GM12878 (cell line): ENCODE data around the gene PARVA. TPM values are rescaled to one million over a fixed set of nuclear protein-coding genes. Genes with fewer than 3 reads are reported as not detected.

Source experiments
- ATAC-seq: fragments of 200-7000 bp; cut with Tn5 transposase; 3 replicates; pipeline ENCODE4 v1.9.1; 2020; ENCODE audit warnings: mild to moderate bottlenecking, moderate library complexity
- BruUV-seq: library from RNA; stranded (reverse); fragments of 400-500 nt; replicated peaks from 2 replicates; lab custom pipeline; 2021; lab: Mats Ljungman, UMichigan
- CTCF ChIA-PET: fragments of 300-600 bp; sonication (Branson Sonifier 250); formaldehyde crosslinking; extraction: SDS; loops from one replicate; lab custom pipeline; 2021; ENCODE audit warnings: inconsistent platforms; lab: Yijun Ruan, JAX
- POLR2A ChIA-PET: fragments of 350-600 bp; formaldehyde crosslinking; extraction: SDS; loops from one replicate; lab custom pipeline; 2021; ENCODE audit warnings: inconsistent platforms; lab: Charles Lee
- RAD21 ChIA-PET: fragments of 300-600 bp; sonication (Branson Sonifier 250); formaldehyde crosslinking; loops from one replicate; lab custom pipeline; 2023; ENCODE audit warnings: antibody characterized with exemption; ENCODE audit not compliant: unreplicated experiment; lab: Charles Lee
- SMC1A ChIA-PET: fragments of 300-600 bp; sonication (Branson Sonifier 250); formaldehyde crosslinking; loops from one replicate; lab custom pipeline; 2023; ENCODE audit not compliant: unreplicated experiment, uncharacterized antibody; lab: Charles Lee
- DNase-seq: peaks from one replicate; pipeline ENCODE4 v3.0.0-alpha.2; 2011; ENCODE audit warnings: low read depth, low spot score
- FAIRE-seq: peaks from 3 replicates; lab custom pipeline; 2011; peaks lifted over from hg19 to GRCh38; lab: Jason Lieb, UNC
- H2AFZ ChIP-seq: 2 replicates; pipeline ENCODE4 v1.6.0; 2011; ENCODE audit warnings: low read depth, low read length, control low read depth; ENCODE audit not compliant: control insufficient read depth
- H3K27ac ChIP-seq: 2 replicates; pipeline ENCODE4 v1.5.1; 2011; ENCODE audit warnings: control low read depth; ENCODE audit not compliant: control insufficient read depth, insufficient read depth
- H3K27me3 ChIP-seq, 2 experiments: replicated peaks in 1 of 2; 2 replicates each; pipeline versions ENCODE4 v1.6.0 to v1.6.1; 2011; ENCODE audit warnings: low read length in 1 of 2; ENCODE audit not compliant: control insufficient read depth in 2 of 2, insufficient read depth in 2 of 2
- H3K36me3 ChIP-seq, 2 experiments: 2 replicates each; pipeline ENCODE4 v1.5.1; 2011; ENCODE audit warnings: low read length in 1 of 2; ENCODE audit not compliant: control insufficient read depth in 2 of 2, insufficient read depth in 2 of 2
- H3K4me1 ChIP-seq: 2 replicates; pipeline ENCODE4 v1.6.1; 2011; ENCODE audit warnings: mild to moderate bottlenecking, low read length, moderate library complexity, mixed read lengths; ENCODE audit not compliant: control insufficient read depth, insufficient read depth
- H3K4me2 ChIP-seq: 2 replicates; pipeline ENCODE4 v1.6.0; 2011; ENCODE audit warnings: control low read depth; ENCODE audit not compliant: control insufficient read depth, insufficient read depth
- H3K4me3 ChIP-seq: fragments of 200-600 bp; sonication (generic); 2 replicates; pipeline ENCODE4 v1.5.1; 2016
- H3K79me2 ChIP-seq: 2 replicates; pipeline ENCODE4 v1.6.0; 2011; ENCODE audit warnings: low read length; ENCODE audit not compliant: control insufficient read depth, insufficient read depth
- H3K9ac ChIP-seq: 2 replicates; pipeline ENCODE4 v1.8.0; 2011; ENCODE audit warnings: low read length, control low read depth, mixed read lengths; ENCODE audit not compliant: control insufficient read depth, insufficient read depth
- H3K9me3 ChIP-seq: replicated peaks from 3 replicates; pipeline ENCODE4 v1.5.1; 2011; ENCODE audit warnings: mild to moderate bottlenecking, low read length; ENCODE audit not compliant: control insufficient read depth, insufficient read depth
- H4K20me1 ChIP-seq: 2 replicates; pipeline ENCODE4 v1.6.0; 2011; ENCODE audit not compliant: control insufficient read depth, insufficient read depth
- CREB1 ChIP-seq: IDR thresholded peaks from 2 replicates; pipeline ENCODE4 v1.6.1; 2012; ENCODE audit warnings: low read depth, mild to moderate bottlenecking, inconsistent platforms
- HDAC6 ChIP-seq: fragments of 200-600 bp; sonication (generic); IDR thresholded peaks from one replicate; pipeline ENCODE4 v1.8.0; 2017; ENCODE audit warnings: antibody characterized with exemption; ENCODE audit not compliant: unreplicated experiment
- KDM1A ChIP-seq: fragments of 200-600 bp; sonication (generic); IDR thresholded peaks from 2 replicates; pipeline ENCODE4 v1.6.1; 2016; ENCODE audit warnings: borderline replicate concordance
- MEF2A ChIP-seq: IDR thresholded peaks from 2 replicates; pipeline ENCODE4 v1.6.1; 2011; ENCODE audit warnings: low read depth, mild to moderate bottlenecking, low read length, moderate library complexity; ENCODE audit not compliant: insufficient read depth
- MEF2B ChIP-seq: fragments of 450-650 bp; IDR thresholded peaks from 2 replicates; pipeline ENCODE4 v1.6.1; 2018; ENCODE audit warnings: mild to moderate bottlenecking, moderate library complexity; ENCODE audit not compliant: partially characterized antibody, poor library complexity, severe bottlenecking
- NFXL1 ChIP-seq: fragments of 450-650 bp; IDR thresholded peaks from 2 replicates; pipeline ENCODE4 v1.6.1; 2017; ENCODE audit warnings: antibody characterized with exemption, mild to moderate bottlenecking, borderline replicate concordance
- NFYA ChIP-seq: IDR thresholded peaks from 2 replicates; pipeline ENCODE4 v1.6.1; 2011; ENCODE audit warnings: low read depth, mild to moderate bottlenecking, low read length, improper control_type of control experiment, borderline replicate concordance
- NR2C2 ChIP-seq: IDR thresholded peaks from 2 replicates; pipeline ENCODE4 v1.6.1; 2011; ENCODE audit warnings: borderline replicate concordance, low read depth; ENCODE audit not compliant: control insufficient read depth, insufficient read length
- NRF1 ChIP-seq: conservative IDR thresholded peaks from 2 replicates; pipeline ENCODE4 v1.6.1; 2011; ENCODE audit warnings: mild to moderate bottlenecking, low read depth, low read length, improper control_type of control experiment
- RB1 ChIP-seq: fragments of 450-650 bp; formaldehyde crosslinking; IDR thresholded peaks from 2 replicates; pipeline ENCODE4 v1.6.1; 2017; ENCODE audit warnings: mild to moderate bottlenecking, borderline replicate concordance
- RCOR1 ChIP-seq: conservative IDR thresholded peaks from 2 replicates; pipeline ENCODE4 v1.6.1; 2012; ENCODE audit warnings: low read depth, low read length, improper control_type of control experiment
- SIX5 ChIP-seq: IDR thresholded peaks from 2 replicates; pipeline ENCODE4 v1.6.1; 2011; ENCODE audit warnings: mild to moderate bottlenecking, low read depth, low read length, moderate library complexity; ENCODE audit not compliant: severe bottlenecking
- ZNF24 ChIP-seq: fragments of 450-650 bp; IDR thresholded peaks from 2 replicates; pipeline ENCODE4 v1.6.1; 2017; ENCODE audit warnings: antibody characterized with exemption, mild to moderate bottlenecking
- WGBS: methylation state at CpG from one replicate; pipeline ENCODE4 v1.1.6; 2016; ENCODE audit warnings: low lambda C conversion rate; ENCODE audit not compliant: insufficient replicate concordance, insufficient coverage; ENCODE audit errors: missing lambda C conversion rate; 5-methylcytosine and 5-hydroxymethylcytosine counted together
- in situ Hi-C: fragments of 300-500 bp; cut with MboI; formaldehyde crosslinking; loops from 9 replicates; pipeline ENCODE4 v1.14.3; 2018; ENCODE audit warnings: mixed read lengths
- intact Hi-C: fragments of 100-400 bp; cut with micrococcal nuclease; formaldehyde crosslinking; loops from one replicate; pipeline ENCODE4 v1.14.2; 2022; ENCODE audit not compliant: unreplicated experiment
- polyA plus RNA-seq, 11 experiments: library from polyadenylated mRNA; depleted of rRNA in 4 of 11; unstranded in 6 of 11; stranded (reverse) in 5 of 11; fragments of >200 nt; fragmentation: Nextera tagmentation in 4 of 11; fragmentation: Illumina TruSeq in 1 of 11; extraction: Ambion mirVana in 4 of 11; extraction: Trizol in 1 of 11; gene quantifications; 1 replicate in 1 of 11; 2 replicates in 10 of 11; pipeline versions ENCODE4 v1.2.1 to v1.2.3, GENCODE V29; 2011 to 2016; ENCODE audit warnings: inconsistent platforms in 2 of 11, missing spikeins in 2 of 11, low read depth in 1 of 11
- total RNA-seq, 4 experiments: library from RNA; depleted of rRNA in 3 of 4; stranded (reverse); fragments of >200 nt in 3 of 4; fragmentation: Illumina TruSeq in 1 of 4; extraction: Trizol in 1 of 4; gene quantifications; 2 replicates each; pipeline versions ENCODE4 v1.2.1 to v1.2.3, GENCODE V29; 2013 to 2021
- TF ChIP-seq, protein P1 (sequence below): fragments of 450-650 bp; IDR thresholded peaks from 2 replicates; pipeline ENCODE4 v1.6.1; 2014; ENCODE audit warnings: mild to moderate bottlenecking
- TF ChIP-seq, protein P2 (sequence below): fragments of 450-650 bp; IDR thresholded peaks from 2 replicates; pipeline ENCODE4 v1.6.1; 2018; ENCODE audit warnings: borderline replicate concordance, mild to moderate bottlenecking; ENCODE audit not compliant: partially characterized antibody
- TF ChIP-seq, protein P3 (sequence below): fragments of 450-650 bp; IDR thresholded peaks from 2 replicates; pipeline ENCODE4 v1.6.1; 2017; ENCODE audit warnings: low read depth, mild to moderate bottlenecking, moderate library complexity
- TF ChIP-seq, protein P4 (sequence below): IDR thresholded peaks from 2 replicates; pipeline ENCODE4 v1.6.1; 2011; ENCODE audit warnings: borderline replicate concordance, low read depth, mild to moderate bottlenecking, moderate library complexity, mixed read lengths, low read length; ENCODE audit not compliant: insufficient read depth; ENCODE audit errors: extremely low read length
- TF ChIP-seq, protein P5 (sequence below): IDR thresholded peaks from 2 replicates; pipeline ENCODE4 v1.6.1; 2011; ENCODE audit warnings: low read depth, low read length, improper control_type of control experiment, borderline replicate concordance

The PARVA gene
- total and polyA plus RNA-seq, 10 of the 15 experiments (the other 5 are each of a cell fraction or from before 2014, with no cell fraction given): 0.01 to 0.44 (median 0.03) TPM; not detected in 7

DNA sequence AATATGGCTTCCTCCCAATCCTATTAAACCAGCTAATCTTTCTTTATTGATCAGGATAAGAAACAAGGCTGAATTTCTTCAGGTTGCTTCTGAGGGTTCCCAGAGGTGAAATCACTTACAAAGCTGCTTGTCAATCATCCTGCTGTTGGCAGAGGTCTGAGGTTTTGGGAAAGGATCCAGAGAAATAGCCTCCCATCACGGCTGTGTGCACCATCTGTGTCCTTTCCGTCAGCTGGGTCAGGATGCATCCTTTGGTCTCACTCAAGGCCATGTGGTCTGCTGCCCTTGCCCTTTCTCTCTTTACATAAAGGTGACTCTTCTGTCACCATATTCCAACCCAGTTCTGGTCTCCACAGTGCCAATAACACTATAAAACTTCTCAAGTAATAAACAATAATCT is 183.5 kb downstream of the PARVA start:
- H3K27me3 ChIP-seq: no peaks in the 10 kb centered on the region
- no peaks in the 10 kb centered on the region for H3K9me3 ChIP-seq
- no peaks in the 10 kb centered on the region for H3K36me3 ChIP-seq
- H3K27ac ChIP-seq: no peak overlapping the region
- WGBS: 0% methylated on average over 2 of the region's 2 CpGs
- SMC1A ChIA-PET: no interaction called here
- no peak overlapping the region for H2AFZ ChIP-seq
- H4K20me1 ChIP-seq: no peaks in the 10 kb centered on the region
- DNase-seq (no peak), FAIRE-seq (no peak), ATAC-seq (no peak)
- H3K4me1 ChIP-seq: no peaks in the 10 kb centered on the region
- H3K4me2 ChIP-seq: no peak overlapping the region
- in situ Hi-C loops (no loop called here), intact Hi-C loops (no loop called here)
- no peak overlapping the region for H3K9ac ChIP-seq
- RAD21 ChIA-PET: no interaction called here
- no TSS peak for BruUV-seq
- H3K4me3 ChIP-seq: no peak overlapping the region
- H3K79me2 ChIP-seq: no peaks in the 10 kb centered on the region
- CTCF ChIA-PET: interaction anchor here (0.6 to 0.8 kb wide), 3 partner anchors 27 to 591 kb away, joined by 3 read pairs; no protein-coding TSS in a partner anchor
- POLR2A ChIA-PET: no interaction called here
- no peak for TF ChIP-seq MEF2B
- TF ChIP-seq MEF2A: no peak
- TF ChIP-seq NR2C2: no peak
- TF ChIP-seq, protein P1, sequence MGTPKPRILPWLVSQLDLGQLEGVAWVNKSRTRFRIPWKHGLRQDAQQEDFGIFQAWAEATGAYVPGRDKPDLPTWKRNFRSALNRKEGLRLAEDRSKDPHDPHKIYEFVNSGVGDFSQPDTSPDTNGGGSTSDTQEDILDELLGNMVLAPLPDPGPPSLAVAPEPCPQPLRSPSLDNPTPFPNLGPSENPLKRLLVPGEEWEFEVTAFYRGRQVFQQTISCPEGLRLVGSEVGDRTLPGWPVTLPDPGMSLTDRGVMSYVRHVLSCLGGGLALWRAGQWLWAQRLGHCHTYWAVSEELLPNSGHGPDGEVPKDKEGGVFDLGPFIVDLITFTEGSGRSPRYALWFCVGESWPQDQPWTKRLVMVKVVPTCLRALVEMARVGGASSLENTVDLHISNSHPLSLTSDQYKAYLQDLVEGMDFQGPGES: no peak
- no peak for TF ChIP-seq ZNF24
- TF ChIP-seq RB1: no peak
- no peak for TF ChIP-seq NFYA
- TF ChIP-seq RCOR1: no peak
- TF ChIP-seq HDAC6: no peak
- no peak for TF ChIP-seq KDM1A
- TF ChIP-seq, protein P2, sequence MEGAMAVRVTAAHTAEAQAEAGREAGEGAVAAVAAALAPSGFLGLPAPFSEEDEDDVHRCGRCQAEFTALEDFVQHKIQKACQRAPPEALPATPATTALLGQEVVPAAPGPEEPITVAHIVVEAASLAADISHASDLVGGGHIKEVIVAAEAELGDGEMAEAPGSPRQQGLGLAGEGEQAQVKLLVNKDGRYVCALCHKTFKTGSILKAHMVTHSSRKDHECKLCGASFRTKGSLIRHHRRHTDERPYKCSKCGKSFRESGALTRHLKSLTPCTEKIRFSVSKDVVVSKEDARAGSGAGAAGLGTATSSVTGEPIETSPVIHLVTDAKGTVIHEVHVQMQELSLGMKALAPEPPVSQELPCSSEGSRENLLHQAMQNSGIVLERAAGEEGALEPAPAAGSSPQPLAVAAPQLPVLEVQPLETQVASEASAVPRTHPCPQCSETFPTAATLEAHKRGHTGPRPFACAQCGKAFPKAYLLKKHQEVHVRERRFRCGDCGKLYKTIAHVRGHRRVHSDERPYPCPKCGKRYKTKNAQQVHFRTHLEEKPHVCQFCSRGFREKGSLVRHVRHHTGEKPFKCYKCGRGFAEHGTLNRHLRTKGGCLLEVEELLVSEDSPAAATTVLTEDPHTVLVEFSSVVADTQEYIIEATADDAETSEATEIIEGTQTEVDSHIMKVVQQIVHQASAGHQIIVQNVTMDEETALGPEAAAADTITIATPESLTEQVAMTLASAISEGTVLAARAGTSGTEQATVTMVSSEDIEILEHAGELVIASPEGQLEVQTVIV: no peak
- no peak for TF ChIP-seq CREB1
- TF ChIP-seq, protein P3, sequence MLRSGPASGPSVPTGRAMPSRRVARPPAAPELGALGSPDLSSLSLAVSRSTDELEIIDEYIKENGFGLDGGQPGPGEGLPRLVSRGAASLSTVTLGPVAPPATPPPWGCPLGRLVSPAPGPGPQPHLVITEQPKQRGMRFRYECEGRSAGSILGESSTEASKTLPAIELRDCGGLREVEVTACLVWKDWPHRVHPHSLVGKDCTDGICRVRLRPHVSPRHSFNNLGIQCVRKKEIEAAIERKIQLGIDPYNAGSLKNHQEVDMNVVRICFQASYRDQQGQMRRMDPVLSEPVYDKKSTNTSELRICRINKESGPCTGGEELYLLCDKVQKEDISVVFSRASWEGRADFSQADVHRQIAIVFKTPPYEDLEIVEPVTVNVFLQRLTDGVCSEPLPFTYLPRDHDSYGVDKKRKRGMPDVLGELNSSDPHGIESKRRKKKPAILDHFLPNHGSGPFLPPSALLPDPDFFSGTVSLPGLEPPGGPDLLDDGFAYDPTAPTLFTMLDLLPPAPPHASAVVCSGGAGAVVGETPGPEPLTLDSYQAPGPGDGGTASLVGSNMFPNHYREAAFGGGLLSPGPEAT: no peak
- TF ChIP-seq, protein P4, sequence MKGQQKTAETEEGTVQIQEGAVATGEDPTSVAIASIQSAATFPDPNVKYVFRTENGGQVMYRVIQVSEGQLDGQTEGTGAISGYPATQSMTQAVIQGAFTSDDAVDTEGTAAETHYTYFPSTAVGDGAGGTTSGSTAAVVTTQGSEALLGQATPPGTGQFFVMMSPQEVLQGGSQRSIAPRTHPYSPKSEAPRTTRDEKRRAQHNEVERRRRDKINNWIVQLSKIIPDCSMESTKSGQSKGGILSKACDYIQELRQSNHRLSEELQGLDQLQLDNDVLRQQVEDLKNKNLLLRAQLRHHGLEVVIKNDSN: no peak
- no peak for TF ChIP-seq NRF1
- TF ChIP-seq NFXL1: no peak
- TF ChIP-seq SIX5: no peak
- TF ChIP-seq, protein P5, sequence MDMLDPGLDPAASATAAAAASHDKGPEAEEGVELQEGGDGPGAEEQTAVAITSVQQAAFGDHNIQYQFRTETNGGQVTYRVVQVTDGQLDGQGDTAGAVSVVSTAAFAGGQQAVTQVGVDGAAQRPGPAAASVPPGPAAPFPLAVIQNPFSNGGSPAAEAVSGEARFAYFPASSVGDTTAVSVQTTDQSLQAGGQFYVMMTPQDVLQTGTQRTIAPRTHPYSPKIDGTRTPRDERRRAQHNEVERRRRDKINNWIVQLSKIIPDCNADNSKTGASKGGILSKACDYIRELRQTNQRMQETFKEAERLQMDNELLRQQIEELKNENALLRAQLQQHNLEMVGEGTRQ: no peak
